Measurements from ENCODE around the gene HECA.
"Not testable (repeated sequence)": the region's sequence is repeated elsewhere in the genome, so short reads cannot be mapped to it uniquely, and the experiment has no call there.

Gene HECA

DNA sequence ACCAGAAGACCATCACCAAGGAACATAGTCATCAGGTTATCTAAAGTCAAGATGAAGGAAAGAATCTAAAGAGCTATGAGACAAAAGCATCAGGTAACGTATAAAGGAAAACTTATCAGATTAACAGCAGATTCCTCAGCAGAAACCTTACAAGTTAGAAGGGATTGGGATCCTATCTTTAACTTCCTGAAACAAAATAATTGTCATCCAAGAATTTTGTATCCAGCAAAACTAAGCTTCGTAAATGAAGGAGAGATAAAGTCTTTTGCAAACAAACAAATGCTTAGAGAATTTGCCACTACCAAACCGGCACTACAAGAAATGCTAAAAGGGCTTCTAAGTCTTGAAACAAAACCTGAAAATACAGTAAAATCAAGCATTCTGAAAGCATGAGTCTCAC is 71.0 kb downstream of the HECA start:
- no peak for DNase-seq (ENCODE audit: low spot score)

DNA sequence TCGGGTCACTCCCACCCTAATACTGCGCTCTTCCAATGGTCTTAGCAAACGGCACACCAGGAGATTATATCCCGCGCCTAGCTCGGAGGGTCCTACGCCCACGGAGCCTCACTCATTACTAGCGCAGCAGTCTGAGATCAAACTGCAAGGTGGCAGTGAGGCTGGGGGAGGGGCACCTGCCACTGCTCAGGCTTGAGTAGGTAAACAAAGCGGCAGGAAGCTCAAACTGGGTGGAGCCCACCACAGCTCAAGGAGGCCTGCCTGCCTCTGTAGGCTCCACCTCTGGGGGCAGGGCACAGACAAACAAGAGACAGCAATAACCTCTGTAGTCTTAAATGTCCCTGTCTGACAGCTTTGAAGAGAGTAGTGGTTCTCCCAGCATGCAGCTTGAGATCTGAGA is 75.9 kb downstream of the HECA start:
- DNase-seq (ENCODE audit: low spot score), result not testable (repeated sequence)

DNA sequence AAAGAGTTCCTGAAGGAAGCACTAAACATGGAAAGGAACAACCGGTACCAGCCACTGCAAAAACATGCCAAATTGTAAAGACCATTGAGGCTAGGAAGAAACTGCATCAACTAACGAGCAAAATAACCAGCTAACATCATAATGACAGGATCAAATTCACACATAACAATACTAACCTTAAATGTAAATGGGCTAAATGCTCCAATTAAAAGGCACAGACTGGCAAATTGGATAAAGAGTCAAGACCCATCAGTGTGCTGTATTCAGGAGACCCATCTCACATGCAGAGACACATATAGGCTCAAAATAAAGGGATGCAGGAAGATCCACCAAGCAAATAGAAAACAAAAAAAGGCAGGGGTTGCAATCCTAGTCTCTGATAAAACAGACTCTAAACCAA is 77.6 kb downstream of the HECA start:
- DNase-seq (ENCODE audit: low spot score), result not testable (repeated sequence)

DNA sequence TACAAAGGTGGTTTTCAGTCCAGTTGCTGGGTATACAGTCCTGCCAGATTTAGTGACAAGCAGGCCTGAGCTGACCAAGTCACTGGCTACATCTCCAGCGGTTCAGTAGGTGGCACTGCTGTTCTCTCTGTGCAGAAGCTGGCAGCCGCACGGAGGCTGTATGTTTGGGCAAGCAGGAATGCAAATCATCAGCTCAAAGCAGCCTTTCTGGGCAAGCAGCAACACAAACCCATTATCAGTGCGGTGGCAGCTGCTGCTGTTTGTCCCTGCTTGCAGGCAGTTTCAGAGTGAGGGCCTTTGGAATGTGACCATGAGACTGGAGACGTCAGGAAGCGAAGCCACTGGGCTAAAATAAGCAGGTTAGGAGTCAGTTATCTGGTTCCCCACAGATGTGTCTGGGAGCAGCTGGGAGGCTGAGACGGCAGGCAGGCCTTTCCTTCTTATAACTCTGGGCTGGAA is 84.4 kb downstream of the HECA start:
- DNase-seq (ENCODE audit: low spot score), result peak; percentile 83

DNA sequence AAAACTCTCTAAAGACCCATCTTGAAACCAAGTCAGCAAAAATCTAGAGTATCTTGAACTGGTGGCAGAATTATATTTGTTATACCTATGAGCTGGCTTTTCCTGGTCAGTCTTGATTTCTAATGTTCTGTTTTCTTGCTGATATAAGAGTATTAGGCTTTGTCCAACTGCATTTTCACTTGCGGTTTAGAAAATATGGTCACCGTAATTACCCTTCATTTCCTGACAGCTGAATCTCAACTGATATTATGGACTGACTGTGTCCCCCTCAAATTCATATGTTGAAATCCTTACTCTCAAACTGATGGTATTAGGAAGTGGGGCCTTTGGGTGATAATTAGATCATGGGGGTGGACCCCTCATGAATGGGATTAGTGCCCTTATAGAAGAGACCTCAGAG is 84.9 kb downstream of the HECA start:
- no peak for DNase-seq (ENCODE audit: low spot score)

DNA sequence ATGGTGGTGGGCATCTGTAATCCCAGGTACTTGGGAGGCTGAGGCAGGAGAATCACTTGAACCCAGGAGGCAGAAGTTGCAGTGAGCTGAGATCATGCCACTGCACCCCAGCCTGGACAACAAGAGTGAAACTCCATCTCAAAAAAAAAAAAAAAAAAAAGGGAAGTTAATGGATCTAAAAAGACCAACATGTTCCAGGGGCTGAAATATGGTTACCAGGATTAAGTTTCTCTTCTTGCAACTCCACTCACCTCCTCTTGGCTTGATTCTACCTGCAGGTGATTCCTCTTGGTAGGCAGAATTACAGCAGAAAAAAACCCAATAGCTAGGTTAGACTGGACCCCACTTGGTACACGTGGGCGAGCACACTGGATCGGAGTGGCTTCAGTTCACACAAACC is 93.5 kb downstream of the HECA start:
- not testable (repeated sequence) for DNase-seq (ENCODE audit: low spot score)
